Measurements from ENCODE around the gene AEBP2. TPM values are rescaled to one million over a fixed set of nuclear protein-coding genes. Genes with fewer than 3 reads are reported as not detected.

Gene AEBP2
- total and polyA plus RNA-seq, 9 of the 15 experiments (the other 6 are each of a cell fraction or from before 2014, with no cell fraction given): 5.7 to 43.7 (median 10.3) TPM

DNA sequence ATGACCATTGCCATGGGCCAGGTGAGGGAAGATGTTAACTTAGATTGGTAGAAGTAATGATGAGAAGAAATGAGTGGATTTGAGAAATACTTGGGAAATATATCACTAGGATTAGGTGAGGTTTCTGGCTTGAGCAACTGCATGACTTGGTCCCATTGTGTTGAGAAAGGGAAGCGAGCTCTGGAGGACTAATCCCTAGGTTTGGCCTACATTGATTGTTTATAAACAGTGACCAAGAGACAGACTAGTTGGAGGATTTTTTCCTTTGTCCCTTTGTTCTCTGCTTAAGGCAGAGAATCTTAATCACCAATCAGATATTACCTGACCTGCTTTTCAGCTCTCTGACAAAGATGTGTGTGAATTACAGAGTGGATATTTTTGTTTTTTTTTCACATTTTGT, 100.5 kb downstream of the AEBP2 start:
- no peaks in the 10 kb centered on the region for H3K9me1 ChIP-seq (ENCODE audit: control insufficient read depth, insufficient read depth, low read length)
- no peaks in the 10 kb centered on the region for H4K20me1 ChIP-seq (replicated peaks; ENCODE audit: control insufficient read depth, insufficient read depth, low read length)
- ChIA-PET POLR2A (no interaction called here), CTCF (ENCODE audit: low intra/inter-chr PET ratio) (no interaction called here)
- no peak overlapping the region for H3K9ac ChIP-seq (ENCODE audit: insufficient read depth in 1 of 2, low read depth in 2 of 2, low read length in 2 of 2)
- no peak for DNase-seq (ENCODE audit: extremely low read depth in 1 of 4, low spot score in 3 of 4)
- no peak overlapping the region for H3K4me3 ChIP-seq
- H3K36me3 ChIP-seq (ENCODE audit: control insufficient read depth, insufficient read depth, low read length): no peaks in the 10 kb centered on the region
- no peaks in the 10 kb centered on the region for H3K79me2 ChIP-seq (ENCODE audit: control insufficient read depth, insufficient read depth, low read length)
- H3K9me3 ChIP-seq (replicated peaks; ENCODE audit: control insufficient read depth, insufficient read depth, low read depth, low read length): no peaks in the 10 kb centered on the region
- WGBS (ENCODE audit: insufficient coverage, low coverage, missing lambda C conversion rate): no CpG with 5 or more reads among the region's 1 CpG
- no peak for ATAC-seq
- intact Hi-C loops (cut with micrococcal nuclease): no loop called here
- no peaks in the 10 kb centered on the region for H3K27me3 ChIP-seq (ENCODE audit: control insufficient read depth in 2 of 2, insufficient read depth in 2 of 2, low read length in 2 of 2)
- no TSS peak for BruUV-seq (replicated peaks)
- H3K4me1 ChIP-seq (replicated peaks in 1 of 2; ENCODE audit: control insufficient read depth in 2 of 2, insufficient read depth in 2 of 2, low read length in 2 of 2): no peaks in the 10 kb centered on the region
- H3K4me2 ChIP-seq (ENCODE audit: insufficient read depth, low read length): no peak overlapping the region
- no peak for FAIRE-seq
- H2AFZ ChIP-seq (ENCODE audit: low read depth, low read length): no peak overlapping the region
- in situ Hi-C loops (cut with MboI): no loop called here
- H3K27ac ChIP-seq (ENCODE audit: extremely low read depth, low read depth, low read length): no peak overlapping the region
- TF ChIP-seq, protein P1, sequence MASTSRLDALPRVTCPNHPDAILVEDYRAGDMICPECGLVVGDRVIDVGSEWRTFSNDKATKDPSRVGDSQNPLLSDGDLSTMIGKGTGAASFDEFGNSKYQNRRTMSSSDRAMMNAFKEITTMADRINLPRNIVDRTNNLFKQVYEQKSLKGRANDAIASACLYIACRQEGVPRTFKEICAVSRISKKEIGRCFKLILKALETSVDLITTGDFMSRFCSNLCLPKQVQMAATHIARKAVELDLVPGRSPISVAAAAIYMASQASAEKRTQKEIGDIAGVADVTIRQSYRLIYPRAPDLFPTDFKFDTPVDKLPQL (IDR thresholded peaks at IDR 0.05; ENCODE audit: extremely low read depth, insufficient read length): no peak
- no peak for TF ChIP-seq NR2C2 (CRISPR knock-in tag; IDR thresholded peaks at IDR 0.05)
- TF ChIP-seq NR2C2 (tag; IDR thresholded peaks at IDR 0.05): no peak
- no peak for TF ChIP-seq NR3C1 (CRISPR knock-in tag; IDR thresholded peaks at IDR 0.05)
- TF ChIP-seq CAMTA2 (CRISPR knock-in tag; conservative IDR thresholded peaks at IDR 0.05): no peak
- no peak for TF ChIP-seq CHD4 (IDR thresholded peaks at IDR 0.05; ENCODE audit: insufficient read depth, insufficient replicate concordance, low read depth, low read length, poor library complexity, severe bottlenecking)
- no peak for TF ChIP-seq SAP30 (IDR thresholded peaks at IDR 0.05; ENCODE audit: borderline replicate concordance, insufficient read depth, low read depth, low read length, poor library complexity, severe bottlenecking)
- TF ChIP-seq, protein P2, sequence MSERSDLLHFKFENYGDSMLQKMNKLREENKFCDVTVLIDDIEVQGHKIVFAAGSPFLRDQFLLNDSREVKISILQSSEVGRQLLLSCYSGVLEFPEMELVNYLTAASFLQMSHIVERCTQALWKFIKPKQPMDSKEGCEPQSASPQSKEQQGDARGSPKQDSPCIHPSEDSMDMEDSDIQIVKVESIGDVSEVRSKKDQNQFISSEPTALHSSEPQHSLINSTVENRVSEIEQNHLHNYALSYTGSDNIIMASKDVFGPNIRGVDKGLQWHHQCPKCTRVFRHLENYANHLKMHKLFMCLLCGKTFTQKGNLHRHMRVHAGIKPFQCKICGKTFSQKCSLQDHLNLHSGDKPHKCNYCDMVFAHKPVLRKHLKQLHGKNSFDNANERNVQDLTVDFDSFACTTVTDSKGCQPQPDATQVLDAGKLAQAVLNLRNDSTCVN (CRISPR knock-in tag; IDR thresholded peaks at IDR 0.05): no peak
- no peak for TF ChIP-seq ZNF165 (CRISPR knock-in tag; IDR thresholded peaks at IDR 0.05; ENCODE audit: borderline replicate concordance)
- TF ChIP-seq CC2D1A (IDR thresholded peaks at IDR 0.05): no peak
- TF ChIP-seq ERF (CRISPR knock-in tag; IDR thresholded peaks at IDR 0.05): no peak
- TF ChIP-seq, protein P3, sequence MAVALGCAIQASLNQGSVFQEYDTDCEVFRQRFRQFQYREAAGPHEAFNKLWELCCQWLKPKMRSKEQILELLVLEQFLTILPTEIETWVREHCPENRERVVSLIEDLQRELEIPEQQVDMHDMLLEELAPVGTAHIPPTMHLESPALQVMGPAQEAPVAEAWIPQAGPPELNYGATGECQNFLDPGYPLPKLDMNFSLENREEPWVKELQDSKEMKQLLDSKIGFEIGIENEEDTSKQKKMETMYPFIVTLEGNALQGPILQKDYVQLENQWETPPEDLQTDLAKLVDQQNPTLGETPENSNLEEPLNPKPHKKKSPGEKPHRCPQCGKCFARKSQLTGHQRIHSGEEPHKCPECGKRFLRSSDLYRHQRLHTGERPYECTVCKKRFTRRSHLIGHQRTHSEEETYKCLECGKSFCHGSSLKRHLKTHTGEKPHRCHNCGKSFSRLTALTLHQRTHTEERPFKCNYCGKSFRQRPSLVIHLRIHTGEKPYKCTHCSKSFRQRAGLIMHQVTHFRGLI (CRISPR knock-in tag; IDR thresholded peaks at IDR 0.05): no peak
- TF ChIP-seq, protein P4, sequence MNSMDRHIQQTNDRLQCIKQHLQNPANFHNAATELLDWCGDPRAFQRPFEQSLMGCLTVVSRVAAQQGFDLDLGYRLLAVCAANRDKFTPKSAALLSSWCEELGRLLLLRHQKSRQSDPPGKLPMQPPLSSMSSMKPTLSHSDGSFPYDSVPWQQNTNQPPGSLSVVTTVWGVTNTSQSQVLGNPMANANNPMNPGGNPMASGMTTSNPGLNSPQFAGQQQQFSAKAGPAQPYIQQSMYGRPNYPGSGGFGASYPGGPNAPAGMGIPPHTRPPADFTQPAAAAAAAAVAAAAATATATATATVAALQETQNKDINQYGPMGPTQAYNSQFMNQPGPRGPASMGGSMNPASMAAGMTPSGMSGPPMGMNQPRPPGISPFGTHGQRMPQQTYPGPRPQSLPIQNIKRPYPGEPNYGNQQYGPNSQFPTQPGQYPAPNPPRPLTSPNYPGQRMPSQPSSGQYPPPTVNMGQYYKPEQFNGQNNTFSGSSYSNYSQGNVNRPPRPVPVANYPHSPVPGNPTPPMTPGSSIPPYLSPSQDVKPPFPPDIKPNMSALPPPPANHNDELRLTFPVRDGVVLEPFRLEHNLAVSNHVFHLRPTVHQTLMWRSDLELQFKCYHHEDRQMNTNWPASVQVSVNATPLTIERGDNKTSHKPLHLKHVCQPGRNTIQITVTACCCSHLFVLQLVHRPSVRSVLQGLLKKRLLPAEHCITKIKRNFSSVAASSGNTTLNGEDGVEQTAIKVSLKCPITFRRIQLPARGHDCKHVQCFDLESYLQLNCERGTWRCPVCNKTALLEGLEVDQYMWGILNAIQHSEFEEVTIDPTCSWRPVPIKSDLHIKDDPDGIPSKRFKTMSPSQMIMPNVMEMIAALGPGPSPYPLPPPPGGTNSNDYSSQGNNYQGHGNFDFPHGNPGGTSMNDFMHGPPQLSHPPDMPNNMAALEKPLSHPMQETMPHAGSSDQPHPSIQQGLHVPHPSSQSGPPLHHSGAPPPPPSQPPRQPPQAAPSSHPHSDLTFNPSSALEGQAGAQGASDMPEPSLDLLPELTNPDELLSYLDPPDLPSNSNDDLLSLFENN (IDR thresholded peaks at IDR 0.05; ENCODE audit: low read depth in 2 of 2, low read length in 2 of 2): no peak
- TF ChIP-seq RBM39 (optimal IDR thresholded peaks at IDR 0.05; ENCODE audit: low read depth, low read length): no peak
- TF ChIP-seq ZNF175 (CRISPR knock-in tag; IDR thresholded peaks at IDR 0.05; ENCODE audit: low read depth): no peak
- no peak for TF ChIP-seq EP300 (IDR thresholded peaks at IDR 0.05; ENCODE audit: low read length)
- no peak for TF ChIP-seq ZNF57 (CRISPR knock-in tag; IDR thresholded peaks at IDR 0.05)

All from K562 (cell line).